Renal pelvis (tissue), 12 donors: ENCODE results near the gene OR4Q2. TPM values are rescaled to one million over a fixed set of nuclear protein-coding genes. Genes with fewer than 3 reads are reported as not detected.
"Not testable (repeated sequence)": the region's sequence is repeated elsewhere in the genome, so short reads cannot be mapped to it uniquely, and the experiment has no call there.

Experiments used
- DNase-seq: peaks from one replicate; pipeline ENCODE4 v3.0.0-alpha.2; 2013
- long read RNA-seq, 16 experiments: transcript quantifications; one replicate each; lab custom pipeline, GENCODE V29; 2026
- polyA plus RNA-seq, 3 donors: library from polyadenylated mRNA; unstranded; fragments of 120-200 nt; gene quantifications; one replicate each; pipeline ENCODE4 v1.2.1, GENCODE V29; 2013; ENCODE audit not compliant: insufficient read length in 3 of 3

OR4Q2 gene
- polyA plus RNA-seq = not detected
- long read RNA-seq, donor 1 = 0 reads
- long read RNA-seq, donor 2 = 0 reads
- long read RNA-seq, donor 3 = 0 reads
- long read RNA-seq, donor 4 = 0 reads
- long read RNA-seq, donor 5 = 0 reads
- long read RNA-seq, donor 6 = 0 reads
- long read RNA-seq, donor 7 = 0 reads
- long read RNA-seq, donor 8 = 0 reads
- long read RNA-seq, donor 9 = 0 reads
- long read RNA-seq, donor 10 = 0 reads
- long read RNA-seq, donor 11 = 0 reads
- long read RNA-seq, donor 12 = 0 reads
- long read RNA-seq, donor 13 = 0 reads
- long read RNA-seq, donor 14 = 0 reads
- long read RNA-seq, donor 15 = 0 reads
- long read RNA-seq, donor 16 = 0 reads

GRCh38 chr14:20001863-20002262 lies at the start of gene OR4Q2:
OR4Q2 (plus strand) TSS chr14:20002163.
- no peak for DNase-seq

GRCh38 chr14:19969735-19970134 lies 32.2 kb upstream of the OR4Q2 start:
- DNase-seq = not testable (repeated sequence)

GRCh38 chr14:19974844-19975243 lies 27.1 kb upstream of the OR4Q2 start:
- no peak for DNase-seq

GRCh38 chr14:19975291-19975690 lies 26.7 kb upstream of the OR4Q2 start, which contains the start of gene OR4K15:
OR4K15 (plus strand) TSS chr14:19975591; CDS start chr14:19975591, 0 bp downstream.
- no peak for DNase-seq

- no peak for DNase-seq
Observed at GRCh38 chr14:19993438-19993837, 8.5 kb upstream of the OR4Q2 start.

- DNase-seq = no peak
Observed at GRCh38 chr14:20002319-20002718, 356 bp downstream of the OR4Q2 start.

GRCh38 chr14:20008156-20008555 lies 6.2 kb downstream of the OR4Q2 start:
- DNase-seq = no peak

GRCh38 chr14:20019257-20019865 lies 17.4 kb downstream of the OR4Q2 start, which contains the start of gene OR4K14:
OR4K14 (minus strand) TSS chr14:20019307; CDS start chr14:20015193, 4,114 bp downstream.
- no peak for DNase-seq

- DNase-seq = no peak
Observed at GRCh38 chr14:20031058-20031457, 29.1 kb downstream of the OR4Q2 start.

- no peak for DNase-seq
Observed at GRCh38 chr14:20035449-20035848, 33.5 kb downstream of the OR4Q2 start.

- DNase-seq = no peak
Observed at GRCh38 chr14:20035938-20036337, 34.0 kb downstream of the OR4Q2 start, which contains the start of gene OR4K13. OR4K13 (minus strand) TSS chr14:20036038; CDS start chr14:20034758, 1,280 bp downstream.

GRCh38 chr14:20044243-20044642 lies 42.3 kb downstream of the OR4Q2 start:
- DNase-seq = no peak

- no peak for DNase-seq
Observed at GRCh38 chr14:20048202-20048601, 46.2 kb downstream of the OR4Q2 start.

Other genes starting within 250 kb of the OR4Q2 start
- gene OR4M1, start 228.7 kb upstream of the OR4Q2 start, polyA plus RNA-seq = not detected
- not detected for gene OR4N2, start 198.4 kb upstream of the OR4Q2 start, polyA plus RNA-seq
- not detected for gene OR4K2, start 127.0 kb upstream of the OR4Q2 start, polyA plus RNA-seq
- gene OR4K5, start 81.6 kb upstream of the OR4Q2 start, polyA plus RNA-seq = not detected
- not detected for gene OR4K1, start 71.2 kb upstream of the OR4Q2 start, polyA plus RNA-seq
- not detected for gene OR4K15, start 26.6 kb upstream of the OR4Q2 start, polyA plus RNA-seq
- not detected for gene OR4K14, start 17.1 kb downstream of the OR4Q2 start, polyA plus RNA-seq
- gene OR4K13, start 33.9 kb downstream of the OR4Q2 start, polyA plus RNA-seq = under 1 TPM in 1 of 3 donors, not detected in 2; 0.01 TPM
- gene OR4L1, start 57.9 kb downstream of the OR4Q2 start, polyA plus RNA-seq = not detected
- gene OR4K17, start 108.6 kb downstream of the OR4Q2 start, polyA plus RNA-seq = under 1 TPM; 0.03 to 0.07 (median 0.05) TPM
- gene OR4N5, start 136.7 kb downstream of the OR4Q2 start, polyA plus RNA-seq = not detected
- gene OR11G2, start 188.7 kb downstream of the OR4Q2 start, polyA plus RNA-seq = under 1 TPM in 1 of 3 donors, not detected in 2; 0.09 TPM
- gene OR11H6, start 221.5 kb downstream of the OR4Q2 start, polyA plus RNA-seq = not detected
- 1 to 10 TPM in 1 of 3 donors, under 1 TPM in 2; 0.47 to 1.1 (median 0.61) TPM for gene OR11H7, start 226.8 kb downstream of the OR4Q2 start, polyA plus RNA-seq
- under 1 TPM in 2 of 3 donors, not detected in 1; 0.06 to 0.18 TPM for gene OR11H4, start 237.1 kb downstream of the OR4Q2 start, polyA plus RNA-seq